H1 (cell line): ENCODE results near the gene OR52I1. TPM values are rescaled to one million over a fixed set of nuclear protein-coding genes. Genes with fewer than 3 reads are reported as not detected.

Experiments used
- CTCF ChIA-PET: fragments of 300-600 bp; sonication (Branson Sonifier 250); formaldehyde crosslinking; loops from one replicate; lab custom pipeline; 2021; ENCODE audit not compliant: partially characterized antibody; lab: Charles Lee
- POLR2A ChIA-PET: fragments of 300-600 bp; sonication (Branson Sonifier 250); formaldehyde crosslinking; loops from one replicate; lab custom pipeline; 2021; ENCODE audit warnings: inconsistent platforms; ENCODE audit not compliant: partially characterized antibody; lab: Charles Lee
- DNase-seq, 2 experiments: peaks; one replicate each; pipeline versions ENCODE4 v3.0.0 to v3.0.0-alpha.2; 2010 to 2022; ENCODE audit warnings: low spot score in 2 of 2, low read depth in 1 of 2, mixed read lengths in 1 of 2
- FAIRE-seq: peaks from 2 replicates; lab custom pipeline; 2011; peaks lifted over from hg19 to GRCh38; lab: Jason Lieb, UNC
- H2AFZ ChIP-seq: 2 replicates; pipeline ENCODE4 v1.8.1; 2012; ENCODE audit warnings: low read length, inconsistent platforms
- H2AK5ac ChIP-seq: 2 replicates; pipeline ENCODE4 v1.6.1; 2013; ENCODE audit warnings: low read depth, low read length
- H2BK120ac ChIP-seq: replicated peaks from 2 replicates; pipeline ENCODE3; 2013; ENCODE audit warnings: low read depth, low read length, inconsistent platforms
- H2BK12ac ChIP-seq: 2 replicates; pipeline ENCODE4 v1.6.1; 2013; ENCODE audit warnings: low read depth, low read length
- H2BK15ac ChIP-seq: 2 replicates; pipeline ENCODE4 v1.6.1; 2013; ENCODE audit warnings: low read length
- H2BK20ac ChIP-seq: 2 replicates; pipeline ENCODE4 v1.6.1; 2013; ENCODE audit warnings: low read length
- H2BK5ac ChIP-seq: 2 replicates; pipeline ENCODE4 v1.6.1; 2013; ENCODE audit warnings: low read depth, low read length
- H3K14ac ChIP-seq: 2 replicates; pipeline ENCODE4 v1.6.1; 2013; ENCODE audit warnings: inconsistent platforms; ENCODE audit not compliant: insufficient read length
- H3K18ac ChIP-seq: 2 replicates; pipeline ENCODE4 v1.6.1; 2013; ENCODE audit warnings: low read length; ENCODE audit errors: extremely low read depth
- H3K23ac ChIP-seq: 2 replicates; pipeline ENCODE4 v1.6.1; 2013; ENCODE audit warnings: inconsistent platforms; ENCODE audit not compliant: insufficient read length
- H3K23me2 ChIP-seq: 2 replicates; pipeline ENCODE4 v1.6.1; 2013; ENCODE audit warnings: low read depth, low read length
- H3K27ac ChIP-seq: 2 replicates; pipeline ENCODE4 v1.6.1; 2011; ENCODE audit warnings: low read depth, low read length, inconsistent platforms
- H3K27me3 ChIP-seq, 4 experiments: replicated peaks in 1 of 4; 1 replicate in 1 of 4; 2 replicates in 3 of 4; pipeline versions ENCODE4 v1.6.1 to v1.8.1; 2011 to 2013; ENCODE audit warnings: low read length in 3 of 4, mild to moderate bottlenecking in 3 of 4, inconsistent platforms in 2 of 4, mixed read lengths in 2 of 4, moderate library complexity in 1 of 4; ENCODE audit not compliant: control insufficient read depth in 3 of 4, insufficient read depth in 3 of 4; ENCODE audit errors: extremely low read depth in 1 of 4
- H3K36me3 ChIP-seq, 4 experiments: 2 replicates each; pipeline versions ENCODE4 v1.6.1 to v1.8.1; 2011 to 2013; ENCODE audit warnings: mild to moderate bottlenecking in 4 of 4, low read length in 3 of 4, moderate library complexity in 2 of 4, control low read depth in 1 of 4, inconsistent platforms in 1 of 4; ENCODE audit not compliant: insufficient read depth in 4 of 4, control insufficient read depth in 2 of 4
- H3K4ac ChIP-seq: replicated peaks from 2 replicates; pipeline ENCODE3; 2013; ENCODE audit warnings: low read length, low read depth, mixed read lengths, inconsistent platforms; ENCODE audit not compliant: insufficient read length
- H3K4me1 ChIP-seq, 4 experiments: replicated peaks in 1 of 4; 1 replicate in 1 of 4; 2 replicates in 3 of 4; pipeline versions ENCODE4 v1.6.1 to v1.8.1; 2011 to 2013; ENCODE audit warnings: low read length in 3 of 4, inconsistent platforms in 2 of 4, mixed read lengths in 1 of 4; ENCODE audit not compliant: insufficient read depth in 4 of 4, control insufficient read depth in 3 of 4
- H3K4me2 ChIP-seq, 2 experiments: 2 replicates each; pipeline versions ENCODE4 v1.6.1 to v1.8.1; 2011 to 2013; ENCODE audit warnings: low read depth in 2 of 2, low read length in 2 of 2, control low read depth in 1 of 2, inconsistent platforms in 1 of 2, mild to moderate bottlenecking in 1 of 2; ENCODE audit not compliant: insufficient read depth in 1 of 2
- H3K4me3 ChIP-seq, 4 experiments: fragments of 200-600, 300-600 bp in 1 of 4; sonication (generic), shearing (Covaris generic), sonication (Bioruptor Twin) in 1 of 4; 2 replicates each; pipeline versions ENCODE4 v1.5.1 to v1.8.1; 2011 to 2016; ENCODE audit warnings: low read length in 4 of 4, low read depth in 3 of 4, control low read depth in 2 of 4, inconsistent platforms in 2 of 4, mild to moderate bottlenecking in 2 of 4, mixed read lengths in 1 of 4, moderate library complexity in 1 of 4; ENCODE audit not compliant: insufficient read depth in 2 of 4; ENCODE audit errors: extremely low read depth in 1 of 4
- H3K56ac ChIP-seq: replicated peaks from 2 replicates; pipeline ENCODE3; 2013; ENCODE audit warnings: low read depth, mild to moderate bottlenecking, mixed read lengths, low read length, inconsistent platforms; ENCODE audit not compliant: insufficient read length
- H3K79me1 ChIP-seq: 2 replicates; pipeline ENCODE4 v1.6.1; 2013; ENCODE audit warnings: low read depth, low read length, control low read depth
- H3K79me2 ChIP-seq, 2 experiments: 2 replicates each; pipeline versions ENCODE4 v1.6.1 to v1.8.1; 2012 to 2013; ENCODE audit warnings: low read length in 2 of 2, mild to moderate bottlenecking in 2 of 2, inconsistent platforms in 1 of 2; ENCODE audit not compliant: insufficient read depth in 2 of 2, control insufficient read depth in 1 of 2
- H3K9ac ChIP-seq, 4 experiments: replicated peaks in 1 of 4; 1 replicate in 1 of 4; 2 replicates in 3 of 4; pipeline versions ENCODE4 v1.6.1 to v1.8.1; 2011 to 2013; ENCODE audit warnings: low read depth in 3 of 4, low read length in 3 of 4, control low read depth in 2 of 4, mild to moderate bottlenecking in 2 of 4, moderate library complexity in 2 of 4, inconsistent platforms in 1 of 4; ENCODE audit errors: extremely low read depth in 1 of 4
- H3K9me3 ChIP-seq, 2 experiments: 2 replicates each; pipeline versions ENCODE4 v1.6.1 to v1.8.1; 2012 to 2013; ENCODE audit warnings: mild to moderate bottlenecking in 2 of 2, moderate library complexity in 2 of 2, control low read depth in 1 of 2, inconsistent platforms in 1 of 2, low read depth in 1 of 2, low read length in 1 of 2, mixed read lengths in 1 of 2; ENCODE audit not compliant: insufficient read depth in 2 of 2
- H4K20me1 ChIP-seq, 2 experiments: replicated peaks in 1 of 2; 2 replicates each; pipeline versions ENCODE3 to v1.8.1; 2011 to 2013; ENCODE audit warnings: inconsistent platforms in 2 of 2, low read length in 2 of 2, mild to moderate bottlenecking in 1 of 2; ENCODE audit not compliant: insufficient read depth in 2 of 2, control insufficient read depth in 1 of 2
- H4K5ac ChIP-seq: 2 replicates; pipeline ENCODE4 v1.6.1; 2013; ENCODE audit warnings: low read length, low read depth, mixed read lengths, inconsistent platforms; ENCODE audit not compliant: insufficient read length
- H4K8ac ChIP-seq: 2 replicates; pipeline ENCODE4 v1.8.0; 2013; ENCODE audit warnings: mild to moderate bottlenecking, moderate library complexity, low read length, inconsistent platforms; ENCODE audit not compliant: insufficient read depth; ENCODE audit errors: extremely low read depth
- H4K91ac ChIP-seq: replicated peaks from 2 replicates; pipeline ENCODE3; 2013; ENCODE audit warnings: low read length, mixed read lengths, inconsistent platforms; ENCODE audit not compliant: insufficient read length
- CHD2 ChIP-seq: IDR thresholded peaks from 2 replicates; pipeline ENCODE4 v1.6.1; 2012; ENCODE audit warnings: low read length, improper control_type of control experiment
- GABPA ChIP-seq: IDR thresholded peaks from 2 replicates; pipeline ENCODE4 v1.6.1; 2011; ENCODE audit warnings: mild to moderate bottlenecking, low read length, moderate library complexity, borderline replicate concordance; ENCODE audit not compliant: insufficient read depth
- KDM4A ChIP-seq: IDR thresholded peaks from one replicate; pipeline ENCODE4 v1.7.1; 2012; ENCODE audit warnings: low read depth, mild to moderate bottlenecking, moderate library complexity, low read length, inconsistent platforms; ENCODE audit not compliant: severe bottlenecking
- POU5F1 ChIP-seq: IDR thresholded peaks from 2 replicates; pipeline ENCODE4 v1.6.1; 2011; ENCODE audit warnings: low read depth, mild to moderate bottlenecking, low read length, moderate library complexity
- RXRA ChIP-seq: IDR thresholded peaks from 2 replicates; pipeline ENCODE4 v1.6.1; 2011; ENCODE audit warnings: low read depth, mild to moderate bottlenecking, low read length, moderate library complexity; ENCODE audit not compliant: insufficient read depth
- TAF7 ChIP-seq: optimal IDR thresholded peaks from 2 replicates; pipeline ENCODE3; 2011; ENCODE audit warnings: low read depth, mild to moderate bottlenecking, inconsistent platforms, low read length, moderate library complexity, borderline replicate concordance
- YY1 ChIP-seq: IDR thresholded peaks from 2 replicates; pipeline ENCODE4 v1.6.1; 2011; ENCODE audit warnings: low read depth, mild to moderate bottlenecking, low read length
- polyA plus RNA-seq, 7 experiments: library from polyadenylated mRNA; depleted of rRNA in 3 of 7; stranded (reverse) in 5 of 7; unstranded in 2 of 7; fragments of >200 nt in 5 of 7; fragments of 200-250 nt in 2 of 7; gene quantifications; 1 replicate in 5 of 7; 2 replicates in 1 of 7; 4 replicates in 1 of 7; pipeline versions ENCODE4 v1.2.1 to v1.2.3, GENCODE V29; 2011 to 2013; ENCODE audit warnings: missing spikeins in 2 of 7, mixed read lengths in 2 of 7
- total RNA-seq: library from RNA; stranded (reverse); fragmentation: NEBNext Ultra II Directional; extraction: Animal tissue kit (Norgen Biotek cat#: 25700); gene quantifications from 2 replicates; pipeline ENCODE4 v1.2.1, GENCODE V29; 2021
- TF ChIP-seq, protein P1 (sequence below): IDR thresholded peaks from 2 replicates; pipeline ENCODE4 v1.6.1; 2012; ENCODE audit warnings: inconsistent platforms

OR52I1 gene
- total and polyA plus RNA-seq, 2 of the 8 experiments (the other 6 are each of a cell fraction or from before 2014, with no cell fraction given): not detected

DNA sequence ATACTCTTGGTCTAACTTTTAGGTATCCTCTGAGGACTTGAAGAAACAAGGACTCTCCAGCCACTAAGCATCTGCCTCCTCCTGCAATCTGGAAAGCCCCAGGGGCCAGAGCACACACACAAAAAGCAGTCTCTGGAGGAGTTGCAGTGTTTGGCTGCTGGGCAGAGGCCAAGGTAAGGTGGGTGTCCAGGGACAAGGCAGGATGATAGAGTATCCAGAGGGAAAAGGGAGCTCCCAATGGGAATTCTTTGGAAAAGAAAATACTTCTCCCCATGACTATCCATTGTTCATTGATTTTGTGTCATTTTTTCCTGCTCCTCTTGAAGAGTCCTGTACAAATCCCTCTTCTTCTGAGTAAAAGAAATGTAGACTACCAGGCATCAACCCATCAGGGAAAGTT is 12.4 kb upstream of the OR52I1 start, which contains the start of gene OR52I2:
Gene OR52I2, plus strand, starts transcription at position 301 of the 400 bp plus-strand sequence.
- H3K4me2 ChIP-seq: no peak within 1 kb of the TSS
- H2BK20ac ChIP-seq: no peak within 1 kb of the TSS
- no peak for DNase-seq
- no peak within 1 kb of the TSS for H4K91ac ChIP-seq
- no peak within 1 kb of the TSS for H3K56ac ChIP-seq
- H4K5ac ChIP-seq: no peak within 1 kb of the TSS
- no peak within 1 kb of the TSS for H2BK12ac ChIP-seq
- no peaks in the 10 kb centered on the region for H3K36me3 ChIP-seq
- H2AFZ ChIP-seq: no peak within 1 kb of the TSS
- ChIA-PET POLR2A (no interaction called here), CTCF (no interaction called here)
- no peak within 1 kb of the TSS for H3K4me3 ChIP-seq
- no peaks in the 10 kb centered on the region for H3K79me1 ChIP-seq
- no peak within 1 kb of the TSS for H4K8ac ChIP-seq
- H3K18ac ChIP-seq: no peak within 1 kb of the TSS
- no peak within 1 kb of the TSS for H3K4ac ChIP-seq
- H2BK120ac ChIP-seq: no peak within 1 kb of the TSS
- no peak within 1 kb of the TSS for H3K9ac ChIP-seq
- no peaks in the 10 kb centered on the region for H4K20me1 ChIP-seq
- H3K4me1 ChIP-seq: no peaks in the 10 kb centered on the region
- no peaks in the 10 kb centered on the region for H3K79me2 ChIP-seq
- no peak within 1 kb of the TSS for H3K14ac ChIP-seq
- H3K27ac ChIP-seq: no peak within 1 kb of the TSS
- no peak for FAIRE-seq
- no peaks in the 10 kb centered on the region for H3K23me2 ChIP-seq
- H3K27me3 ChIP-seq: no peaks in the 10 kb centered on the region
- H2AK5ac ChIP-seq: no peak within 1 kb of the TSS
- TF ChIP-seq TAF7: no peak
- no peak for TF ChIP-seq CHD2
- TF ChIP-seq YY1: no peak
- TF ChIP-seq POU5F1: no peak
- TF ChIP-seq GABPA: no peak
- TF ChIP-seq KDM4A: no peak
- TF ChIP-seq RXRA: no peak
- TF ChIP-seq, protein P1, sequence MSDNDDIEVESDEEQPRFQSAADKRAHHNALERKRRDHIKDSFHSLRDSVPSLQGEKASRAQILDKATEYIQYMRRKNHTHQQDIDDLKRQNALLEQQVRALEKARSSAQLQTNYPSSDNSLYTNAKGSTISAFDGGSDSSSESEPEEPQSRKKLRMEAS: no peak
- TF ChIP-seq, all 59 proteins: peak for 0
- Histone ChIP-seq H3K23ac (no peak within 1 kb of the TSS), H2BK5ac (no peak within 1 kb of the TSS), H3K9me3 (no peaks in the 10 kb centered on the region), H2BK15ac (no peak within 1 kb of the TSS)
